NCI-H774 (cell line): ENCODE results near the gene METTL26.

Experiments
- DNase-seq: peaks from one replicate; lab custom pipeline; 2025; lab: John Stamatoyannopoulos, UW

Gene METTL26

DNA sequence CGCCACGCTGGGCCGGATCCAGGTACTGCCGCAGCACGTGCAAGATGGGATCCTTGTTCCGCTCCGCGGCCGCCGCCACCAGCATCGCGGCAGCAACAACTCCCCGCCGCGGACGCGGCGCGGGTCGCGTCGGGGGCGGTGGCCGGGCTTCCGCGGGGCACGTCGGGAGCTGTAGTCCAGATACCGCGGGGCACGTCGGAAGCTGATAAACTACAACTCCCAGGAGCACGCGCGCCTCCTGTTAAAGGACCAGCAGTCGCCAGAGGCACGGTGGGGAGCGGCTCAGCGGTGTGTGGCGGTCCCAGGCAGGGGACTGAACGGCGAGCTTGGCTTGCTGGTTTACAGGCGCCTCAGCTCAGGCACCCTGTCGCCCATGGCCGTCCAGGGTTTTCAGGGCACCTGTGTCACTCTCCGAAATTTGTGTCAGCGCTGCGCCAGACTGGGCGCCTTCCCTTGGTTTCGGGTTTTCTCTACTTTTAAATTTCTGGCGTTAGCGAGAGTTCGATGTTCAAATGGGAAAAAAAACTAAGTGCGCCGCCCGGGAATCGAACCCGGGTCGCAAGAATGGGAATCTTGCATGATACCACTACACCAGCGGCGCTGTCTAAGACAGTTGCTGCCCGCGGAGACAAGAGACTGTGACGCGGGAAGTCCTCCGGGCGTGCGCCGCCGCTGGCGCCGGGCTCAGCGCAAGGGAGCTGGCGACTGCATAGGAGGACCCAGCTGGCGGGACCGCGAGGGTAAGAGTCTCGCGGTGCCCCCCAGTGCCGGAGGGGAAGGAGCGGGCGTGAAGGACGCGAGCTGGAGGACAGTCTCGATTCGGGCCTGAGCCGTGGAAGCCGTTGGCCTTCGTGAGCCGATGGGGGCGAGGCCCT, at the start of gene METTL26:
Gene METTL26 (minus strand): TSS at position 100 of the 875 bp plus-strand sequence. CDS start 15 bp downstream, at position 85.
- DNase-seq = peak; percentile 74

DNA sequence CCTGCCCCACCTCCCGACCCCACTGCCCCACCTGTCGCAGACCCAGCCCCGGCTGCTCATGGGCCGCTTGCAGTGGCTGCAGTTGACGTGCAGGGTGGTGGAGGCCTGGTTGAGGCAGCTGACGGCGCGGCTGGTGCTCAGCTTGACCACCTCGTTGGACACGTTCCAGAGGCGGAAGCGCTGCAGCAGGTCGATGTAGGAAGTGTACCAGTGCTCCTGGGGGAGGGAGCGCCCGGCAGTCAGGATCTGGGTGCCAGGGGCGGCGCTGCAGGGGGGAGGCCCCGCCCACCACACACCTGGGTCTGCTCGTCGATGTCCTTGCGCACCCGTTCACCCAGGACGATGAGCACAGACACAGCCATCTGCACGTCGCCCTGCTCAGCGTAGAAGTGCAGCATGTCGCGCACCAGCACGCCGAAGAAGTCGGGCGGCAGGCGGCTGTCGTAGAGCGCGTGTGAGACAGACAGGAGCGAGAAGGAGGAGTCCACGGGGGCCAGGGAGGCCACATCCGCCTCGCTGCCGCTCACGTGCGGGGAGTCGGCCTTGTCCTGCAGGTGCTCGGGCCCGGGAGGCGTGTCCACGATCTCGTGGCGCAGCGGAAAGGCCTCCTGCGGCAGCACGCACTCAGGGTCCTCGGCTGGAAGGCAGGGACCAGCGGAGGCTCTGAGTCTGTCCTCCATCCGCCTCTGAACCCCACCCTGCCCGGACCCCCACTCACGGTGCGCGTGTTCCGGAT, 49.0 kb upstream of the METTL26 start:
- DNase-seq = no peak

DNA sequence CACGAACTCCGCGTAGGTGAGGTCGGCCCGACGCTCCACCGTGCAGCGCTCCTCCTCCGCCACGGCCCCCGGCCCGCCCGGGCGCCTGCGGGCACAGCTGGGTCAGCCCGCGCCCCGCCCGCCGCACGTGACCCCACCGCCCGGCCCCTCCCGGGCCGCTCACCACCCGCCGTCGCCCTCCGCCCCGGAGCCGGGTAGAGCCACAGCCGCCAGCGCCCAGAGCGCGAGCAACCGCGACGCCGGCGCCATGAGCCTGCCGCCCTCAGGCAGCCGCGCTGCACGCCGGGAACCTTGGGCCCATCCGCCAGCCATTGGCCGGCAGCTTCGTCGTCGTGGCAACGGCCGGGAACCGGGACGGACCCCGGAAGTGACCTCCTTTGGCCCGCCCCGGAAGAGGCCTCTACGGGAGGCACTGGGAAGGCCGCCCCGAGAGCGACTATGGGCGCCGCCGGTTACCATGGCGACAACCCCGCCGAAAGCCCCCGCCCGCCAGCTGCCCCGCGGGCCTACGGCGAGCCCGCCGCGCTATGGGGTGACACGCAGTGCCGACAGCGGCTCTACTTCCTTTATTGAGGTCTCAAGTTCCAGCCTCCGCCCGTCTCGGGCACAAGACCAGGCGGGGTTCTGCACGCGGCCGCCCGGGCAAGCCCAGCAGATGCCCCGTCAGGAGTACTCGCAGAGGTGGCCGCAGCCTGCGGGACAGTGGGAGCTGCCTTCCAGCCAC, 48.1 kb upstream of the METTL26 start, which contains the start of gene JMJD8:
Gene JMJD8 (minus strand): TSS at position 264 of the 724 bp plus-strand sequence. CDS start 15 bp downstream, at position 249.
- DNase-seq = peak; percentile 90

DNA sequence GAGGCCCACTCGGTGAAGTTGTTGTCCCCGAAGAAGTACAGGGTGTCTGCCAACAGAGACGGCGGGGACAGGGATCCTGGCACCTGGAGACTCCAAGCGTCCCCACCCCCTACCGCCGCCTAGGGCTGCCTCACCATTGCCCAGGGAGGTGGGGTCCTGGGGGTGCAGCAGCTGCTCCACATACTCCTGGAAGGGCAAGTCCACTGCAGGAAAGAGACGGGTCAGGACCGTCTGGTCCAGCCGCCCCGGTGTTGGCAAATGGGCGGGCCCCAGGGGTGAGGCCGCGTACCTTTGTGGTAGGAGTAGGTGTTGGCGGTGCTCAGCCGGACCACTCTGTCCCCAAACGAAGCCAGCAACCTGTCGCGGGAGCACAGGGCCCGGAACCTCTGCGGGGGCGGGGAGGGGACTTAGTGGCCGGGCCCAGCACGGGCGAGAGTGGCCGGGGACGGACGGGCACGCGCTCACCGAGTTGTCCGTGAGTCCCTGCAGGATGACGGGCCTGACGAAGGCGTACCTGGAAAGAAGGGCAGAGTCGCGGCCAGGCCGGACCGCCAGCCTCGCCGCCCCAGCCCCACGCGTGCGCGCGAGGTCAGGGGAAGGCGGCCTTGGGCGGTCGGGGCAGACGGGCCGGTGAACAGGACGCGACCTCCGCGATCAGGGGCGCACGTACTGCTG, 47.4 kb upstream of the METTL26 start:
- DNase-seq = no peak

DNA sequence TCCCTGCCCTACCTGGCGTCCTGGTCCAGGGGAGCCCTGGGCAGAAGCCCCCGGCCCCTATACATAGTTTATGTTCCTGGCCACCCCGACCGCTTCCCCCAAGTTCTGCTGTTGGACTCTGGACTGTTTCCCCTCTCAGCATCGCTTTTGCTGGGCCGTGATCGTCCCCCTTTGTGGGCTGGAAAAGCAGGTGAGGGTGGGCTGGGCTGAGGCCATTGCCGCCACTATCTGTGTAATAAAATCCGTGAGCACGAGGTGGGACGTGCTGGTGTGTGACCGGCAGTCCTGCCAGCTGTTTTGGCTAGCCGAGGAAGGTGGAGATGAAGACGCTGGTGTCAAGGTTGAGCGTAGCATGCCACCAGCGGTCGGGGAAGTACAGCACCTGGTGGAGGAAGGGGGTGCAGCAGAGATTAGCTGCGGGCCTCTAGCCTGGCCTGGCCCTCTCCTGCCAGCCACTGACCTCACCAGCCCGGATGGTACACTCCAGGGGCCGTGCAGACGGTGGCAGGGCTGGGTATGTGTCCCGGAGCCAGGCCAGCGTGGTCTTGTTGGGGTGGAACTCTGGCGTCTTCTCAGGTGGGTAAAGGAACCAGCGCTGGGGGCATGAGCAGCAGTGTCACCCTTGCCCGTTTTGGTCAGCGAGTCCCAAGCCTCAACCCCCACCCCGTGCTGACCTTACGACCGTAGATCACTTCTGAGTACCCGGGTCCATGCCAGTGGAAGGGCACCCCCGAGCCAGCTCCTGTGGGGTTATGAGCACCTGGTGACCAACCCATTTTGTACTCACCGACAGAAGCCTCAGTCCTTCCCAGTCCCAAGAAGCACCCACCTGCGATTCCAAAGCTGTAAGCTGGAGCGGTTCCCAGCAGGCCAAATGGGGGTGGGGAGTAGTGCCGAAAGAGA, 46.6 kb upstream of the METTL26 start:
- no peak for DNase-seq

DNA sequence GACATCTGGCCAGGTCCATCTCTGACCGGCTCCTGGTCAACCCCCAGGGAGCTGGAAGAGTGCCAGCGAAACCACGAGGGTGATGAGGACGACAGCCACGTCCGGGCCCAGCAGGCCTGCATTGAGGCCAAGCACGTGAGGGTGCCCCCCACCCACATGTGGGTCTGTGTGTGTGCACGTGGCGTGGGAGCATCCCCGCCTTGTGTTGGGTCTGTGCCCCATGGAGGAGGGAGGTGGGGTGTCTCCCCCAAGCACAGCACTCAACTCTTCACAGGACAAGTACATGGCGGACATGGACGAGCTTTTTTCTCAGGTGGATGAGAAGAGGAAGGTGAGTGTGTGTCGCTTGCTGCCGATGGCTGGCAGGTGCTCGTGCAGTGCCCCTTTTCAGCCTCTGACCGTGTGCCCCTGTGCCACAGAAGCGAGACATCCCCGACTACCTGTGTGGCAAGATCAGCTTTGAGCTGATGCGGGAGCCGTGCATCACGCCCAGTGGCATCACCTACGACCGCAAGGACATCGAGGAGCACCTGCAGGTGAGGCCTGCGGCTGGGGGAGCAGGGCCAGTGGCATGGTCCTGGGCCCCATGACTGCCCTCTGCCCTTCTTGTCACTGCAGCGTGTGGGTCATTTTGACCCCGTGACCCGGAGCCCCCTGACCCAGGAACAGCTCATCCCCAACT, 45.8 kb upstream of the METTL26 start:
- DNase-seq = no peak

DNA sequence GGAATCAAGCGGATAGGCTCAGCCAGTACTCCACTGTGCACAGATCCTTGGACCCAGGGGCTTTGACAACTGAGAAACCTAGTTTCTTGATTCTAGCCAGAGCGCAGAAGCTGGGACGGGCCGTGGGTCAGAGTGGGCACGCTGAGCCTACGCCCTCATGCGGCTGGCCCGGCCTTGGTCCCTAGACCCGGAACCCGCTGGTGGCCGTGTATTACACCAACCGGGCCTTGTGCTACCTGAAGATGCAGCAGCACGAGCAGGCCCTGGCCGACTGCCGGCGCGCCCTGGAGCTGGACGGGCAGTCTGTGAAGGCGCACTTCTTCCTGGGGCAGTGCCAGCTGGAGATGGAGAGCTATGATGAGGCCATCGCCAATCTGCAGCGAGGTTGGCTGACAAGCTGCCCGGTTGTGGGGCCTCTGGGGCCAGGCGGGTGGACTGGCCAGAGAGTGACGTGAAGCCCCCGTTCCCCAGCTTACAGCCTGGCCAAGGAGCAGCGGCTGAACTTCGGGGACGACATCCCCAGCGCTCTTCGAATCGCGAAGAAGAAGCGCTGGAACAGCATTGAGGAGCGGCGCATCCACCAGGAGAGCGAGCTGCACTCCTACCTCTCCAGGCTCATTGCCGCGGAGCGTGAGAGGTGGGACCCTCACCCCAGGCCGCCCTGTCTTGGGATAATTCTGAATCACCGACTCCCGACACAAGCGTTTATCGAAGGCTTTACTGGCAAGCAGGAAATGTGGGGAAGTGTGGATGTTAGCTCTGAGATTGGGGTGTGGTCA, 45.1 kb upstream of the METTL26 start:
- no peak for DNase-seq

DNA sequence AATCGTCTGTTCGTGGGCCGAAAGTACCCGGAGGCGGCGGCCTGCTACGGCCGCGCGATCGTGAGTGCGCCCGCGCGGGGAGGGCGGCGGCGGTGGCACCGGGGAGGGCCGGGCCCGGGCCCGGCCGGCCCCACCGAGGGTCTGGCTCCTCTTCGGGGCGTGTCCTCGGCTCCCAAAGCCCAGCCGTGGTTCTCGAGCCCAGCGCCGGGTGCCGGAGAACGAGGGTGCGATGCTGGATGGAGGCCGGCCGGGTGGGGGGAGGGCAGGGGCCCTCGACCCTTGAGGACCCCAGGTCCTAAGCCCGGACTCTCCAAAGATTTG, 44.5 kb upstream of the METTL26 start:
- no peak for DNase-seq

DNA sequence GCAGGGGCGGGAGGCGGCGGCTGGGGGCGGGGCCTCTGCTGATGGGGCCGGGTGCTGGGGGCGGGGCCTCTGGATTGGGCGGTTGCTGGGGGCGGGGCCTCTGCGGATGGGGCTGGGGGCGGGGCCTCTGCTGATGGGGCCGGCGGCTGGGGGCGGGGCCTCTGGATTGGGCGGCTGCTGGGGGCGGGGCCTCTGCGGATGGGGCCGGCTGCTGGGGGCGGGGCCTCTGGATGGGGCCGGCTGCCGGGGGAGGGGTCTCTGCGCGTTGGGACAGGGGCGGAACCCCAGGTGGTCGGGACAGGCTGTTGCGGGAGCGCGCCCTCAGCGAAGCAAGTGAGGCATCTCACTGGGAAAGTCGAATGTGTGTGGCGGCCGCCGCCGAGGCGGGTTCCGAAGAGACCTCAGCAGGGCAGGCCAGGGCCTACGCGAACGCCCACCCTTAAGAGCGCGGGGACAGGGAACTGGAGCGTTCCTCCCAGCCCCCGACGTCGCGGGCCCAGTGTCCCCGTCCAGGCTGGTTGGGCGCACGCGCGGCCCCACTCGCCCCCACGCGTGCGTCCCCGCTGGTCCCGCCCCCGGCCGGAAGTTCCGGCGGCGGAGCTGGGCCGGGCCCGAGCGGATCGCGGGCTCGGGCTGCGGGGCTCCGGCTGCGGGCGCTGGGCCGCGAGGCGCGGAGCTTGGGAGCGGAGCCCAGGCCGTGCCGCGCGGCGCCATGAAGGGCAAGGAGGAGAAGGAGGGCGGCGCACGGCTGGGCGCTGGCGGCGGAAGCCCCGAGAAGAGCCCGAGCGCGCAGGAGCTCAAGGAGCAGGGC, 43.9 kb upstream of the METTL26 start, which contains the start of gene STUB1:
Gene STUB1 (plus strand): TSS at position 597 of the 811 bp plus-strand sequence. CDS start 116 bp downstream, at position 713.
- peak; percentile 69 for DNase-seq

DNA sequence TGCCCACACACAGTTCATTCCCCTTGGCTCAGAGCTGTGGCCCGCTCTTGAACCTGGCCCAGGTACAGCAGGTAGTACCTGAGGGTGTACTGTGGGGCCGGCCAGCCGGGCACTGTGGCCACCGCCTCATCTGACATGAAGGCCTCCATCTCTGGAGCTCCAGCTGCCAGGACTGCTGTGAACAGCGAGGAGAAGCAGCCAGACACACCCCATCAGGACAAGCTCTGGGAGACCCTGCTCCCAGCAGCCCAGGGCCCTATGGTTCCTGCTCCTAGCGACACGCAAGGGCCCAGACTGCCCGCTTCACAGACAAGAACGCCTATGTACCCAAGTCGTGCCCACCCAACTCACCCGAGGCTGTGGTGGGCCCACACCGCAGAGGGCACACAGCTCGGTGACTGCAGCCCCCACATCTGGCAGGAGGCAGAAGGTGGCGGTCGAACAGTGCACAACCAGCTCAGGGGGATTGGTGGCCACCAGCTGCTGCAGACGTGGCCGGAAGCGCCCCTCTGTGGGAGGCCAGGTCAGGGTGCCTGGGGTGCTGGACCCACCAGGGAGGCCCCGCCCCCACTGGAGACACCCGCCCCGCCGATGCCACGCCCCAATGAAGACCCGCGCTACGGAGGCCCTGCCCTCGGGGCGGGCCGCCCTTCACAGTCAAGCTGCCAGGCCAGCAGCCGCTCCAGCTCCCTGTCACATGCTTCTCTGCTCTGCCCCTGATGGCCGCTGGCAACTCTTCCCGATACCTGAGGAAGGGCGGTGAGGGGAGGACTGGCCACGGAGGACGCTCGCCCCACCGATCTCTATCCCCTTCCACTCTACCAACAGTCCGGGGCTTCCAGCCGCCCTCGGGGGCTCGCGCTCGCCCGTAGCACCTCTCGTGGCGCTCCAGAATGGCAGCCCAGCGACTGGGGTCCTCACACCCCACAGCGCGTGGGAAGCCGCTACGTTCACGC, 43.0 kb upstream of the METTL26 start:
- DNase-seq = peak; percentile 58

DNA sequence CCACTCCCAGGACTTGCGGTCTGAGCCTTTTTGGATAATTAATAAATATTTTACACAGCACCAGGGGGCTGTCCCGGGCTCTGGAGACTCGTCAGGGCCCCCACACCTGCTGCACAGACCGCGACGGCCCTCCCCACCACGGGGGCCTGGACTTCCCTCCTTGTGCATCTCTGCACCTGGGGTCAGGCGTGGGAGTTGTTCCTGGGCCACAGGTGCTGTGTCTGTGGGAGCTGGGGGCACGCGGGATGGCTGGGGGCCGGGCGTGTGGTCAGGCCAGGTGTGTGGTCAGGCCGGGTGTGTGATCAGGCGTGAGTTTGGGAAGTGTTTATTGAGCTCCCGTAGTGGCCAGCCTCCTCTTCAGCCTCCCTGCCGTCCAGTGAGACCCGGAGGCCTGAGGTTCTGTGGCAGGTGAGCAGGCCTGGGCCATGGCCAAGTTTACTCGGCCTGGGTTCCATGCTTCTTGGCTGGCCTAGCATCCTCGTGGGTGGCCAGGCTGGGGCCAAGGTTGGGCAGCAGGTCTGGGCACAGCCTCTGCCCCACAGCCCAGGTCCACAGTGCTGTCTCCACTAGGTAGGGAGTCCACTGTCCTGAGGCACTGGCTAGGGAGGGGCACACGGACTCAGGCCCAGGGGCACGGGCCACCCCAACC, 42.2 kb upstream of the METTL26 start:
- no peak for DNase-seq

DNA sequence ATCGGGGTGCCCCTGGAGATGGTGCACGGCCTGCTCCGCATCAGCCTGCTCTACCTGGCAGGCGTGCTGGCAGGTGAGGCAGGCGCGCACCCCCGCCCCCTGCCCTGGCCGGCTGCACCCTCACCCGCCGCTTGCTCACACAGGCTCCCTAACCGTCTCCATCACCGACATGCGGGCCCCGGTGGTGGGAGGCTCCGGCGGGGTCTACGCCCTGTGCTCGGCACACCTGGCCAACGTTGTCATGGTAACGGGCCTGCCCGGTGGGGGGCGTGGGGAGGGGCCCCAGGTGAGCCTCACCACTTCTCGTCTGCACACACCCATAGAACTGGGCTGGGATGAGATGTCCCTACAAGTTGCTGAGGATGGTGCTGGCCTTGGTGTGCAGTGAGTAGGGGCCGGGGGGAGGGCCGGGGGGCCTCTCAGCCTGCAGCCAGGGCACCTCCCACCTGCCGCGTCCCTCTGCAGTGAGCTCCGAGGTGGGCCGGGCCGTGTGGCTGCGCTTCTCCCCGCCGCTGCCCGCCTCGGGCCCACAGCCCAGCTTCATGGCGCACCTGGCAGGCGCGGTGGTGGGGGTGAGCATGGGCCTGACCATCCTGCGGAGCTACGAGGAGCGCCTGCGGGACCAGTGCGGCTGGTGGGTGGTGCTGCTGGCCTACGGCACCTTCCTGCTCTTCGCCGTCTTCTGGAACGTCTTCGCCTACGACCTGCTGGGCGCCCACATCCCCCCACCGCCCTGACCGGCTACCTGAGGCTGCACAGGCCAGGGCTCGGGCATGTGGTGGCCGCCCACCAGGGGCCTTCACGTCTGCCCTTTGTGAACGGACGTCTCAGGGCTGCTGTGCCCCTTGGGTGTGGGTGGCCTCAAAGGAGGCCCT, 41.4 kb upstream of the METTL26 start:
- no peak for DNase-seq

DNA sequence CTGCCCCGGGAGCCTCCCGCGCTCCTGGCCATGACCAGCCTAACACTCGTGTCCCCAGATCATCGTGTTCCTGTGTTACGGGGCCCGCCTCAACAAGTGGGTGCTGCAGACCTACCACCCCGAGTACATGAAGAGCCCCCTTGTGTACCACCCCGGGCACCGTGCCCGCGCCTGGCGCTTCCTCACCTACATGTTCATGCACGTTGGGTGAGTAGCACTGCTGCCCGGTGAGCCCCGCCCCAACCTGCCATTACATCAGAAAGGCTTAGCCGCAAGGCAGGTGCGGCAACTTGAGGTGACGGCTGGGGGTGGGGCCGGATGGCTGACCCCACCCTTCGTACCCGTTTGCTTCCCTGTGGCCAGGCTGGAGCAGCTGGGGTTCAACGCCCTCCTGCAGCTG, 40.8 kb upstream of the METTL26 start:
- DNase-seq = peak; percentile 37

DNA sequence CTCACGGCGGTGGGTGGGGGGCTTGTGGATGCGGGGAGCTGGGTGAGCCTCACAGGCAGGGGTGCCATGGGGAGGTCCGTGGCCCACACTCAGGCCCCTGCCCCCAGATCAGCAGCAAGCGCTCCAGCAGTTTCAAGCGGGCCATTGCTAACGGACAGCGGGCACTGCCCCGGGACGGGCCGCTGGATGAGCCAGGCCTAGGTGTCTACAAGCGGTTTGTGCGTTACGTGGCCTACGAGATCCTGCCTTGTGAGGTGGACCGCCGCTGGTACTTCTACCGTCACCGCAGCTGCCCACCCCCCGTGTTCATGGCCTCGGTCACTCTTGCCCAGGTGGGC, 40.4 kb upstream of the METTL26 start:
- no peak for DNase-seq

DNA sequence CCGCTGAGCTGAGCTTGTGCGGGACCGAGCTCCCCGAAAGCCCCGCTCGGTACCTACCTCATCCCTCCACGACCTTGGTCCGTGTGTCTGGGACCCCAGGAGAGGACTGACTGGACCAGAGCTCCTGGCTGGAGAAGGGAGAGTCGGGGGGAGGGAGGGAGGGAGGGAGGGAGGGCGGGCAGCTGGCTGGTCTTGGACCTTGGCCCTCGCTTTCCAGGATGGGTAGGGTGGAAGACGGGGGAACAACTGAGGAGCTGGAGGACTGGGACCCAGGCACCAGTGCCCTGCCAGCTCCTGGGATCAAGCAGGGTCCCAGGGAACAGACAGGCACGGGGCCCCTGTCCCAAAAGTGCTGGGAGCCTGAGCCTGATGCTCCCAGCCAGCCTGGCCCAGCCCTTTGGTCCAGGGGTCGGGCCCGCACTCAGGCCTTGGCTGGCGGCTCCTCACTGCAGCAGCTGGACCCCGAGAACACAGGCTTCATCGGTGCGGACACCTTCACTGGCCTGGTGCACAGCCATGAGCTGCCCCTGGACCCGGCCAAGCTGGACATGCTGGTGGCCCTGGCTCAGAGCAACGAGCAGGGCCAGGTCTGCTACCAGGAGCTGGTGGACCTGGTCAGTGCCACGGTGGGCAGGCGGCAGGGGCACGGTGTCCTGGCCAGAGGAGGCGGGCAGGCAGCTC, 39.9 kb upstream of the METTL26 start:
- no peak for DNase-seq
